ENCODE results near the gene ADGRA3. TPM values are rescaled to one million over a fixed set of nuclear protein-coding genes. Genes with fewer than 3 reads are reported as not detected.

Gene ADGRA3
- total RNA-seq, 1 donor from 2014 or later: 76.0 TPM

GRCh38 chr4:22488106-22488505, 27.8 kb downstream of the ADGRA3 start:
- TF ChIP-seq CTCF (conservative IDR thresholded peaks at IDR 0.05): no peak
- Mint-ChIP-seq H3K4me3 (no peak overlapping the region), H3K36me3 (ENCODE audit: low read depth) (peaks cover 5% of the 10 kb centered on the region), H3K4me1 (peaks cover 64% of the 10 kb centered on the region), H3K27ac (ENCODE audit: unreplicated experiment) (no peak overlapping the region), H3K9me3 (no peaks in the 10 kb centered on the region), H3K27me3 (ENCODE audit: low read depth) (no peaks in the 10 kb centered on the region)
- DNase-seq (ENCODE audit: low read depth, low spot score): no peak

DNA sequence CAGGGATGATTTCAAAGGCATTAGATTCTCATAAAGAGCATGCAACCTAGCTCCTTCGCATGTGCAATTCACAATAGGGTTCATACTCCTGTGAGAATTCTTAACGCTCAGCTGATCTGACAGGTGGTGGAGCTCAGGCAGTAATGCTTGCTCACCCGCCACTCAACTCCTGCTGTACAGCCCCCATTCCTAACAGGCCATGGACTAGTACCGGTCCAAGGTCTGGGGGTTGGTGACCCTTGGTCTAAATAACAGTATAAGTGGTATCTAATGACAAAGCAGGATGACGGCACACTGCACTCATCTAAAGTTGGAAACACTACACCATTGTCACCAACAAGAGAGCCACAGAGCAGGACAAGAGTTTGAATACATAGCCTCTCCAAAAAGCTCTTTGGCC, 28.5 kb downstream of the ADGRA3 start:
- H3K27ac Mint-ChIP-seq (ENCODE audit: unreplicated experiment): no peak overlapping the region
- DNase-seq (ENCODE audit: low read depth, low spot score): no peak

GRCh38 chr4:22486276-22486675, 29.6 kb downstream of the ADGRA3 start:
- Mint-ChIP-seq H3K9me3 (no peaks in the 10 kb centered on the region), H3K27ac (ENCODE audit: unreplicated experiment) (no peak overlapping the region), H3K4me3 (no peak overlapping the region), H3K36me3 (ENCODE audit: low read depth) (peaks cover 2% of the 10 kb centered on the region), H3K4me1 (peaks cover 62% of the 10 kb centered on the region), H3K27me3 (ENCODE audit: low read depth) (no peaks in the 10 kb centered on the region)
- TF ChIP-seq CTCF (conservative IDR thresholded peaks at IDR 0.05): no peak
- no peak for DNase-seq (ENCODE audit: low read depth, low spot score)

More for the DNA sequence above, 28.5 kb downstream of the ADGRA3 start:
- H3K27me3 Mint-ChIP-seq (ENCODE audit: low read depth): no peaks in the 10 kb centered on the region
- no peaks in the 10 kb centered on the region for H3K9me3 Mint-ChIP-seq
- peaks cover 5% of the 10 kb centered on the region for H3K36me3 Mint-ChIP-seq (ENCODE audit: low read depth)
- no peak for TF ChIP-seq CTCF (conservative IDR thresholded peaks at IDR 0.05)
- H3K4me3 Mint-ChIP-seq: no peak overlapping the region
- H3K4me1 Mint-ChIP-seq: peaks cover 69% of the 10 kb centered on the region

GRCh38 chr4:22485737-22486136, 30.1 kb downstream of the ADGRA3 start:
- no peak overlapping the region for H3K27ac Mint-ChIP-seq (ENCODE audit: unreplicated experiment)

DNA sequence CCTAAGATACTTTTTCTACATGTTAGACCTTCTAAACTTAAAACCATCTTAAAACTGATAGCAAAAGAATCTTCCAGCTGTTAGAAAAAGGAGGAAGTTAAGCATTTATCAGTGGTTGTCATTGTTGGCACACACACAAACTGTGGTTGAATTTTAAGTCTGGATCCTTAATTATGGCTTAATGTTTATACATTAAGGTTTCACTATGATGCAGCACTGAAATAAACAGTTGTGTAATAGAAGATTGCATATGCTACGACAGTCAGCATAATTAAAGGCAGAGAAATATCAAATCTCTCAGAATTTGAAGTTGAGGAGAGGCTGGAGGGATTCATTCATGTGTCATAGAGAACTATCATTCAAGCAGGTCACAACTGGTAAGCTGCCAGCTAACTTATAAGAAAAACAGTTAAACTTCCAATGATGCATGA, 32.3 kb downstream of the ADGRA3 start:
- Mint-ChIP-seq H3K27me3 (ENCODE audit: low read depth) (no peaks in the 10 kb centered on the region), H3K36me3 (ENCODE audit: low read depth) (peaks cover 6% of the 10 kb centered on the region), H3K4me3 (no peak overlapping the region), H3K4me1 (peaks cover 67% of the 10 kb centered on the region), H3K9me3 (peaks cover 4% of the 10 kb centered on the region), H3K27ac (ENCODE audit: unreplicated experiment) (no peak overlapping the region)
- DNase-seq (ENCODE audit: low read depth, low spot score): no peak
- TF ChIP-seq CTCF (conservative IDR thresholded peaks at IDR 0.05): no peak

More at GRCh38 chr4:22485737-22486136, 30.1 kb downstream of the ADGRA3 start:
- TF ChIP-seq CTCF (conservative IDR thresholded peaks at IDR 0.05): no peak
- peaks cover 2% of the 10 kb centered on the region for H3K36me3 Mint-ChIP-seq (ENCODE audit: low read depth)
- H3K4me1 Mint-ChIP-seq: peaks cover 62% of the 10 kb centered on the region
- no peaks in the 10 kb centered on the region for H3K27me3 Mint-ChIP-seq (ENCODE audit: low read depth)
- no peaks in the 10 kb centered on the region for H3K9me3 Mint-ChIP-seq
- no peak overlapping the region for H3K4me3 Mint-ChIP-seq
- DNase-seq (ENCODE audit: low read depth, low spot score): no peak

Data from neural crest cell (in vitro differentiated cells).